ENCODE measurements around the gene BTBD2. TPM values are rescaled to one million over a fixed set of nuclear protein-coding genes. Genes with fewer than 3 reads are reported as not detected.

Gene BTBD2
- total RNA-seq, 1 donor from 2014 or later: 62.0 TPM

- intact Hi-C loops (cut with DNase I): no loop called here
- TF ChIP-seq CTCF (IDR thresholded peaks at IDR 0.05): no peak
- ATAC-seq (no peak), DNase-seq (no peak)
- Histone ChIP-seq H3K27me3 (ENCODE audit: low read depth) (no peaks in the 10 kb centered on the region), H3K36me3 (peaks cover 30% of the 10 kb centered on the region), H3K4me1 (no peaks in the 10 kb centered on the region), H3K4me3 (no peak overlapping the region), H3K27ac (no peak overlapping the region), H3K9me3 (no peaks in the 10 kb centered on the region)
These were observed 48.4 kb downstream of the BTBD2 start for GRCh38 chr19:1967087-1967608.

DNA sequence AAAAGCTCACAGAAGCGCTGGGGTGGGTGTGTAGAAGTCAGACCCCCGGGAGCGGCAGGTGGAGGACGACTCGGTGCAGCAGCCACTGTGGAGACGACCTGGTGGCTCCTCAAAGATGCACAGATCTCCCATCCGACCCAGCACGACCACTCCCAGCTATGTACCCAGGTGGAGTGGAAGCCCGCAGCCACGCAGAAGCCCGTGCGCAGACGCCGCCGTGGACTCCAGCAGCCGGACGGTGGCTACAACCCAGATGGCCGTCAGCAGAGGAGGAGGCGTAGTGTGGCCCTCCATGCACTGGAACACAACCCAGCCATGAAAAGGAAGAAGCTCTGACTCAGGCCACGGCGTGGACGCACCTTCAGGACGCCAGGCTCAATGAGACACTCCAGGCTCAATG, 52.8 kb downstream of the BTBD2 start:
- Histone ChIP-seq H3K36me3 (peaks cover 10% of the 10 kb centered on the region), H3K9me3 (no peaks in the 10 kb centered on the region), H3K4me1 (no peaks in the 10 kb centered on the region), H3K4me3 (no peak overlapping the region), H3K27ac (no peak overlapping the region), H3K27me3 (ENCODE audit: low read depth) (no peaks in the 10 kb centered on the region)
- intact Hi-C loops (cut with DNase I): no loop called here
- ATAC-seq (no peak), DNase-seq (no peak)
- no peak for TF ChIP-seq CTCF (IDR thresholded peaks at IDR 0.05)

DNA sequence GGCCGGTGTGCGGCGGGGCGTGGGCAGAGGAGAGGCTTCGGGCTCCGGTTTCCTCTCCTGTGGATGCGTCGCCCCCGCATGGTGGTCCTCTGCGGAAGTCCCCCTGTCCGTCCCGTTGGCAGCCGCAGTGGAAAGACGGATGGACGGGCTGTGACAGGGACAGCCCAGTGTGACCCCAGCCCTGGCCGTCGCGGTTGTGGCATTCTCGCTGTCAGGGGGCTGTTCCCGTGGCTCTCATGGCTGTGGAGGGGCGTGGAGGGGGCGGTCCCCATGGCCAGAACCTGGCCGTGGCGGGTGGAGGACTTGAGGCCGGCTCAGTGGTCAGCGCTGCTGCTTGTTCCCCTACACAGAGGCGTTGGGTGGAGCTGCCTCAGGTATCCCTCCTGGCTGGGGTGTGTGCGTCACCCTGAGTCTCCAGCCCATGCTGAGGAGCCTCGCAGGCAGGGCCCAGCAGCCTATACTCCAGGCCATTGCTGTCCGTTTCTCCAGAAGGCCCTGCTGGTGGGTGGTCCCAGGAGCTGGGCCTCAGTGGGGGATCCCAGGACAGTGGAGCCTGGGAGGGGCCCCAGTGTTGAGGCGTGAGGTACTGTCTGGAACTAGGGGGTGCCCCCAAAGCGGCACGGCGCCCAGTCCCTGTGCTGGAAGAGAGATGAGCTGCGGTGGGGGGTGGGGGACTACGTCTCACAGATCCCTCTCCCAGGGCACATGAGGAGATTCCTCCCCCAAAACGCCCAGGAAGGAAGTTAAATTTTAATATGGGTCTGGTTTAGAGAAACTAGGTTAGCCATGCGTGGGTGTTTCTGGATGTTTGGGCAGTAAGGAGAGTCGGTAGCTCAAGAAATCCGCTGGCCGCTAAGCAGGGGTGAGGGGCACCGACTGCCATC, 54.3 kb downstream of the BTBD2 start:
- Histone ChIP-seq H3K4me1 (no peaks in the 10 kb centered on the region), H3K9me3 (no peaks in the 10 kb centered on the region), H3K36me3 (peaks cover 10% of the 10 kb centered on the region), H3K27ac (no peak overlapping the region), H3K27me3 (ENCODE audit: low read depth) (no peaks in the 10 kb centered on the region), H3K4me3 (no peak overlapping the region)
- ATAC-seq (peak in 1 of 2 donors; percentile 7), DNase-seq (no peak)
- TF ChIP-seq CTCF (IDR thresholded peaks at IDR 0.05): no peak
- intact Hi-C loops (cut with DNase I): no loop called here

DNA sequence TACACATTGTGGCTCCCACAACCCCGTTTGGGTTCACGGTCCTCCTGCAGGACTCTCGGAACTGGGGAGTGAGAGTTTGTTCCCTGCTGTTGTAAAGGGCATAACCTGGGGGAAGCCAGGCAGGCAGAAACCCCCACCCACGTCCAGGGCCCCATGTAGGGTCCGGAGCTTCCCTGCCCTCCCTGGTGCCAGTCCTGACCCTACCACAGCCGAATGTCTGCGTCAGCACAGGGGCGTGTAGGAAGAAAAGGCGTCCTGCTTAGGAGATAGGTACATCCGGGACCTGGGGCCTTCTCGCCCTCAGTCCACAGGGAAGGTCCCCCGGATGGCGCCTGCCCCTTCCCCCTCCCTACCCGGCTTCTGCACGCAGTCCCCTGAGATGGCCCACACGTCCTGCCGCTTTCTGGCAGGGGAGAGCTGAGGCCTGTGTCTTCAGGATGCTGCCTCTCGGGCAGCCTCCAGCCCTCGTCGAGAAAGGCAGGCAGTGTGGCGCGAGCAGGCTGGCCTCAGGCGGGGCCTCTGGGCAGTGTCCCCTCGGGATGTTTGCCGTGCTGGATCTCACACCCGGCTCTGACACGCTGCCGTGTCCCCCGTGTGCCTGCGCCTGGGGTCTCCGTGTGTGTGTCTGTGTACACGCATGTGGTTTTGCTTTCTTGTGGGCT, 55.5 kb downstream of the BTBD2 start:
- peaks cover 10% of the 10 kb centered on the region for H3K36me3 ChIP-seq
- intact Hi-C loops (cut with DNase I): no loop called here
- DNase-seq (no peak), ATAC-seq (no peak)
- no peak overlapping the region for H3K27ac ChIP-seq
- H3K4me3 ChIP-seq: no peak overlapping the region
- no peaks in the 10 kb centered on the region for H3K9me3 ChIP-seq
- H3K27me3 ChIP-seq (ENCODE audit: low read depth): no peaks in the 10 kb centered on the region
- no peaks in the 10 kb centered on the region for H3K4me1 ChIP-seq
- no peak for TF ChIP-seq CTCF (IDR thresholded peaks at IDR 0.05)

- H3K4me1 ChIP-seq: no peaks in the 10 kb centered on the region
- no peaks in the 10 kb centered on the region for H3K9me3 ChIP-seq
- intact Hi-C loops (cut with DNase I): no loop called here
- no peak for ATAC-seq
- no peak for TF ChIP-seq CTCF (IDR thresholded peaks at IDR 0.05)
- no peak for DNase-seq
- peaks cover 6% of the 10 kb centered on the region for H3K36me3 ChIP-seq
- no peak overlapping the region for H3K4me3 ChIP-seq
- H3K27me3 ChIP-seq (ENCODE audit: low read depth): no peaks in the 10 kb centered on the region
- no peak overlapping the region for H3K27ac ChIP-seq
These were observed 57.8 kb downstream of the BTBD2 start for GRCh38 chr19:1957562-1958248.
